Germinal center (tissue), 1 donor: ENCODE data around the gene TP53AIP1.

Experiments
- DNase-seq: peaks from one replicate; pipeline ENCODE4 v3.0.0; 2012; ENCODE audit warnings: mixed read lengths, low spot score

Gene TP53AIP1

DNA sequence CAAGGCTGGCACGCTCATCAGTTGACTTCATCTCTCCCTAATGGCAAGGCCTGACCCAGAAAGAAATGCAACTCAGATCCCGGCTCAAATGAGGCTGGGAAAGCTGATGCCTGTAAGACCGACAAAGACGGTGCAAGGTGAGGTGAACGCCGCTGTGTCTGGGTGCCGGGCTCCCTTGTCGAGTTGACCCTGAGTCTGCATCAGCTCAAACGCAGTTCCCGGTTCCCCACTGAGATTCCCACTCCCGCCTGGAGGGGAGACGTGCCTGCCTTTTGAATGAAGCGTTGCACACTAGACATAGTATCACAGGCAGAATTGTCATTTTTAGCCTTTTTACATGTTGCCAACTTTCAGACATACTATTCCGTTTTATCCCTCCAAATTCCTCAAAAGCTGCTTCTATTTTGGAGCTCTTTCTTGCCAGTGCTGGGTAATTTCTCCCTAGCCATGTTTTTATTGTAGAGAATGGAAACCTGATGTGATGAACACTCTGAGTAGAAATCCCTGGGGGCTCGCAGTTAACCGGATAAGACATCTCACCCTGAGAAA, 831 bp upstream of the TP53AIP1 start:
- no peak for DNase-seq

DNA sequence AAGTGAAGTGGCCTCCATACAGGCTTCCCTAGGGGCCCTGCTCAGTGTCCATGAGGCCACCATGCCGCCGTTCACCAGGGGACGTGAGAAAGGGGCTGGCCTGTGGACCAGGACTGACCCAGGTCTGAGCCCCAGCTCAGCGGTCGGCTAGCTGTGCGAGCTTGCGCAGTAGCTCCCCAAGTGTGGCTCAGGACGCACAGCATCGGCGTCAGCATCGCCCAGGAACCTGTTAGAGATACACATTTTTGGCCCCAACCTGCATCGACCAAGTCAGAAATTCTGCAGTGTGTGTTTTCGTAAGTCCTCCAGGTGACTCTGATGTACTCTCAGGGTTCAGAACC, 429 bp downstream of the TP53AIP1 start:
- DNase-seq, result no peak

DNA sequence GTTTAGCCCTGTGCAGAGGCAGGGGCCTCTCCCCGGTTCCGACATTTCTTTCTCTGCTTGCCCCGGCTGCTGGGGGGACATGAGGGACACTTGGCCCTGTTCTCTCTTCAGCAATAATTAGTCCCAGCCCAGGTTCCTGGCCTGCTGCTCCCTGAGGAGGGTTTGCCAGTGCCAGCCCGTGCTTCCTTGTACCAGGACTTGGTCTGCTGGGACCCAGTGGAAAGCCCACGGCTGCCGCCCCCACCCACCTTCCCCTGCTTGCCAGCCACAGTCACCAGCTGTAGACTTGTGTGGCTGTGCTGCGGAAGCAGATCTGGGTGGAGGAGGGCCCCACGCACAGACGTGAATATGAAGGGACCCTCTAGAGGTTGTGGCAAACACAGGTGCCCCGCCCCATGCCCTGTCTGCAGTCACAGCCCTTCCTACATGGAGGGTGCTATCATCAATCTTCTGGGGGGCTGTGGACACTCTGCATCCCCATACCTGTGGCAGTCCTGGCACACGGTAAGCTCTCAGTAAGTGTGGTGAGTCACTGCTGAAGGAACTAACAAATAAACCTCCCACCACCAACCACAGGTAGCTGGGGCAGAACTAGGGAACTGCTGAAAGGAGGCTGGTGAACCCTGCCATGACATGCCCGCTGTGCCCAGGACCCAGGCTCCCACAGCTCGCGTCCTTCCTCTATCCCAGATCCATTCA, 949 bp downstream of the TP53AIP1 start:
- no peak for DNase-seq

DNA sequence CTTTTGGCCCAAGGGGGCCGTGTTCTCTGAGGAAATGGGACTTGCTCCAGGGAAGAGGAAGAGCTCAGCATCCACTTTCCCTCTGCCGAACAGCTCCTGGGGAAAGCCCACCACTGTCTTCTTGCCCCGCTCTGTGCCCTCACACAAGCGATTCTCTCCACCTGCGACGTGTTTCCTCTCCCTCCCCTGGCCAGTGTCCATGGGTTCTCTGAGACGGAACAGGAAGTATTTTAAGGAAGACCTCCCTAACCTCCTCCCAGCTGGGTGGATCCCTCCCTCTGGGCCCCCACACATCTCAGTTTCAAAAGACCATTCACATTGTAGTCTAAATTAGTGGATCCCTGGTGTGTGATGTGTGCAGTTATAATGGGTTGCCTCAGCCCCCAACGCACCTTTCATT, 1.6 kb downstream of the TP53AIP1 start:
- DNase-seq, result no peak

DNA sequence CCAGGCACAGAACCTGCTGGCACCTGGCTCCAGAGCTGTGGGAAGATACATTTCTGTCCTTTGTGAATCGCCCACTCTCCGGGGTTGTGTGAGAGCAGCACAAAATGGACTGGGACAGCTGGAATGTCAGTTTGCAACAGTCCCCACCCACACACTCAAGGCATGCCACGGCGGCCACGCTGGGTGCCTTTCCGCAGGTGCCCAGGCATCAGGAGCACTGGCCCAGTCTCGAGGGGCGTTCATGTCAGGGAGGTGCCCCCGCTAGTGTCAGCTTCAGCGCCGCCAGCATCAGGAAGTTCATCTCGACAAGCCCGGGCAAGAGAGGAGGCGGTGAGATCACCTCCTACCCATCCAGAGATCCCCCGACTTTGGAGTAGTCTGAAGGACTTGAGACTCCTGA, 2.1 kb downstream of the TP53AIP1 start:
- no peak for DNase-seq

DNA sequence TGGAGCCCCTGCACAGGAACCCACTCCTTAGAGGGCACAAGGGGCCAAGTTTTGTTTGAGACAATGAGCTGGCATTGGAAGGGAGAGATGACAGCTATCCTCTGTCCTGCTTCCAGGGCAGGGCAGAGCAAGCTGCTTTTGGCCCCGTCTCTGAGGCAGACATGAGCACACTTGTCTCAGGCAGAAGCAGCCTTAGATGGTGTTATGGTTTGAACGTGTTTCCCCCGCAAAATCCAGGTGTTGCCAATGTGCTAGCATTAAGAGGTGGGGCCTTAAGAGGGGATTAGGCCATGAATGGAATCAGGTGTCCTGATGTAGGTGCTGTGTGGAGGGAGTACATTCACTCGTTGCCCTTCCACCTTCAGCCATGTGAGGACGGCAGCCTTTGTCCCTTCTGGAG, 2.5 kb downstream of the TP53AIP1 start:
- DNase-seq, result no peak

DNA sequence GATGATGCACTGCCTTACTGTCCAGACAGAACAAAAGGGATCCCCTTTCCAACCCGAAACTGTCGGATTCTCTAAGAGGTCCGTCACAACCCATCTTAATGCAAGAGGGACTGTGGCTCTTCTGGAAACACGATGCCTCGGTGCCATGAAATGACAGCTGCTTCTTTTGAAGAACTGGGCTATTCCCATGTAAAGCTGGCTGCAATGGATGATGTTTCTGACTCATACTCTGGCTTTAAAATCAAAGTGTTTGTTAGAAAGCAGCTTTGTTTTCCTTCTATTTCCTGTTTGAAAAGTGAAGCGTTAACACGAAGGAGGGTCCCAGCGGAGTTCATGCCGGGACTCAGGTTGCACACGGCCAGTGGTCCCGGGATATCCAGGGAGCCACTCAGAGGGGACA, 3.1 kb downstream of the TP53AIP1 start:
- no peak for DNase-seq

DNA sequence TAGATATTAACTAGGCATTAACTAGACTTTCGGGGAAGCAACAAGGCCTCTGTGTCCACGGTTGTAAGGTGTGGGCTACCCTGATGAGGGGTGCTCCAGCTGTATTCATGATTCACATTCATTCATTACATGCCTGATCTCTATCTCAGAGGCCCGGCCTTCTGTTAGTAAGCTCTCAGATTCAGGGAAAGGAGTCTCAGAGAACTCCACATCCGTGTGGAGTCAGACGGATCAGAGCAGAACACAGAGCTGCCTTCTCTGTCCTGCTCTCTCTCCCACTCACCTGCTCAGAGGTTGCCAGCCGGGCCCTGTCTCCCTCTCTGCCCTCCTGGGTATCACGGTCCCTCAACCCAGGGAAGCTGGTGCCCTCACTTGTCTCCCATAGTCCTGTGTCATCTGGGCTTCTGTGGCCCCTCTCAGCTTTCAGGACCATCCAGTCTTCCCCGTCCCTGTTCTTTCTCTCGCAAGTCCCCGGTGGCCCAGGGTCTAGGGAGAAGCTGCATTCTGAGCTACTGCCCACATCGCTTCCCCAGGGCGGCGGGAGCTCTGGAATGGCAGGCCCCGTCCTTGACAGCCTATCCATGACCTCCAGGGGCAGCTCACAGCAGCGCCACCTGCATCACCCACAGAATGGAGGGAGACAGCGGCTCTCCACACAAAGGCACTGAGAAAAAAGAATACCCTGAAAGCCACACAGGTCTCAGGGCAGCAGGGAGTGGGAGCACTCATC, 4.3 kb downstream of the TP53AIP1 start:
- DNase-seq, result no peak

DNA sequence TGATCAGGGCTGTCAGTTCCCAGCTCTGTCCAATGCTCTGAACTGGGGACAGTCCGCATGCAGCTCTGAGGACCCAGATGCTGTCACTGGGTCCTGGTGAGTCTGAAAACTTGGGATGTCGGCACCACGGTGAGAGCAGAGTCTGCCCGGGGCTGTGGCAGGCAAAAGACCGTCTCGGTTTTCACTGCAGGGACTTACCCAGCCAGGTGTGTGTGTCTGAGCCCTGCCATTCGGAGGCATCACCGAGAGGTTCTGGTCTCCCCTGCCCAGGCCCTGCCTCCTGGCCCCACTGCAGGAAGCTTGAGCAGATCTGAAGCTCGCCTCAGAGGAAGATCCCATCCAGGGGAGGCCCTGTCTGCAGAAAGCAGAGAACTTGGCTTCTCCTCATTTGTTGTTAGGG, 5.2 kb downstream of the TP53AIP1 start:
- DNase-seq, result no peak

DNA sequence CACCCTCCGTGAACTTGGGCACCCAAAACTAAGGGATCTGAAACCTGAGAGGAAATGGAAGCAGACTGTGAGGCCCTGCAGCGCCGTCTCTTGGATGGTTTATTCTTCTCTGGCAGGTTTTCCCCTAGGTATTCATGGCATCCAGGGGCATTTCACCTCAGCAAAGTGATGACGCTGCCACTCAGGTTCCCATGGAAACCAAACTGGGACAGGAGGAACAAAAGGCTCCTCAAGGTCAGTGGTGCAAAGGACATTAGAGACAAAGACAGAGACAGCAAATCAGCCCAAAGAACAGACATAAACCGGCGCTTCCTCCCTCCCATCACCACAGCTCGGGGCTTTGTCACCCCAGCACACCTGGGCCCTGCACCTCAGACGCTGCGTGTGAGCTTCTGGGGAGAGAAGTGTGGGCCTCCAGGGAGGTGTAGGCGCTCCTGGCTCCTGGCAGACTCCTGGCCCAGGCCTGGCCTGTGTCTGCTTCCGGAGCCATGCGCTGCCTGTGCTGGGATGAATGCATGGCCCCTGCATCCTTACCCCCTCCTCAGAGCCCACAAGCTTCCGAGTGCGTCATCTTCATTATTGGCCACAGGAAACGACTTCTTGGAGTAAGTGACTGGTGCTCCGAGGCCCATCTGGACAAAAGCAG, 5.9 kb downstream of the TP53AIP1 start:
- no peak for DNase-seq

DNA sequence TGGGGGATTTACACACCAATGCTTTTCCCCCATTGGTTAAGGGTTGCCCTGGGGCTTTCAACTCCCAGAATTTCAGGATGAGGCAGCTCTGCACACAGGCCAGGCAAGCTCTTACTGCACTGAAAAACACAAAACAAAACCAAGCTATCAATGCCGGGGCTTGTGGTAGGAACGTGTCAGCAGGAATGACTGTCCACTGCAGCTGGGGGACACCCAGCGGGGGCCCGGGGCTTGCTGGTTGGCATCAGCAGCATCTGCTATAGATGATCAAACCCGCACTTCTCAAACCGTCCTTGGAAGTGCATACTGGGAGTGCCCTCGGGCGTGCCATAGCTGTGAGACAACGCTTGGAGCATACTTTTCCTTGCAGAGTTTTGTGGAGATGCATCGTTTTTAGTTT, 7.7 kb downstream of the TP53AIP1 start:
- DNase-seq, result no peak

DNA sequence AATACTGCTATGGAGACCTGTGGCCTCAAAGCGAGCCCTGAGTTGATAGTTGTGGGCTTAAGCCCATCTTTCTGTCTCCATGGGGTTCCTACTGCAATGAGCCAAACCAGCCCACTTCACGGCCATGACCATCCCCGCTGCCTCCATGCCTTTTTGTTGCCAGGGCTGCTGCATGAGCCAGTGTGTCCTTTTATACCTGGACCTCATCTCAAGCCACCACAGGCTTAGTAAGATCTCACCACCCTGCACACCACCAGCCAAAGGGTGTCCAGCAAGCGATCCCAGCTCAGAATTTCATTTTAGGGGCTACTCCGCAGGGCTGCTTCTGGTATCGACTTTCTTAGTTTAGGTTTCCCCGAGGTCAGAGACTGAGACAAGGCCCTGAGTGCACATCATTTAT, 8.3 kb downstream of the TP53AIP1 start:
- DNase-seq, result no peak

DNA sequence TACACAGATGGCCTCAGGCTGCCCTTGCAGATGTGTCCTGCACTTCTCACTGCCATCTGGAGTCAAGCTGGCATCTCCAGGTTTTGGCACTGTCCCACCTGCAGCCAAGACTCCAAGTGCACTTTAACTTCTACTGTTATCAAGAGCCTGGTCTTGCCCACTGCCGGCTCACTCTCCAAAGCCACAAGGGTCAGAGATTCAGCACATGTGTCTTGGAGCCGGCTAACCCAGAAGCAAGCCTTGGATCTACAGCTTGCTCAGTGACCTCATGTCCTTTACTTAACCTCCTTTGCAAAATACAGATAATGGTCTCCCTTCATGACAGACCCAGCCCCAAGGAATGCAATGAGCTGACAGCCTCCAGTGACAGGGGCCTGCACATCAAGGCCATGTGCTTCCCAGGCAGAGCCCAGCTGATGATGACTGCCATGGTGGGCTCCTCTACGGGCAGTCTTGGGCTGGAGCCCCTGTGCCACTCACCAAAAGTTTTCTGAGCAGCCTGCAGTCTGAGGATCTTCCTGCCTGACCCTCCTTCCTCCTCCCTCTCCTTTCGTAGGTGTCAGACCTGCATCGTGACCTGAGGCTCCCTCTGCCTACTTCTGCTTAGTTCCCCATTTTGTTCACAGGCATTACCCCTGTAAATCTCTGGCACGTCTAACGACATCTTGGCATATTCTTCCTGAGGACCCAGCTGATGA, 9.0 kb downstream of the TP53AIP1 start:
- no peak for DNase-seq

DNA sequence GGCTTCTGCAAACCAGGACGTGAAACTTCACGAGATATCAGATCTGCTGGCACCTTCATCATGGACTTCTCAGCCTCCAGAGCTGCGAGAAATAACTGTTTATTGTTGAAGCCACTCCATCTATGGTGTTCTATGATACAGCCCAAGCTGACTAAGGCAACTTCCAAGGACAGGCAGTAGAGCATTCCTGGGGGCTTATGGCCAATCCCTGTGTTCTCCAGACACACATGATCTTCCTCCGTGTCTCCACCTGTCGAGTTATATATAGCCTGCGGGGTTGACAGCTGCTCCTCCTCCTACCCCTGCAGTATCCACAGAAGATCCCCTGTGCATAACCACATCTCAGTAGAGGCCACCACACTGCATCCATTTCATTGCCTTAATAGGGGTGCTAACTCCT, 11.0 kb downstream of the TP53AIP1 start:
- no peak for DNase-seq

DNA sequence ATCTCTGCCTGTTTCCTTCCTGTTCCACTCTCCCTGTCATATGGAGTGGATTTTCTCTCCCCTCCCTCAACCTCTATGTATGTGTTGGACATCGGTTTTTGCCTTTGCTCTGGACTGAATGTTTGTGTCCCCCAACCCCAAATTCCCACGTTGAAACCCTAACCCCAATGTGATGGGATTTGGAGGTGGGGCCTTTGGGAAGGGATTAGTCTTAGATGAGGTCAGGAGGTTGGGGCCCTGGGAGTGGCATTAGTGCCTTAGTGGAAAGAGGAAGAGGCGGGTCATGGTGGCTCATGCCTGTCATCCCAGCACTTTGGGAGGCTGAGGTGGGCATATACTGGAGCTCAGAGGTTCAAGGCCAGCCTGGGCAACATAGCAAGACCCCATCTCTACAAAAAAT, 11.6 kb downstream of the TP53AIP1 start:
- DNase-seq, result no peak

DNA sequence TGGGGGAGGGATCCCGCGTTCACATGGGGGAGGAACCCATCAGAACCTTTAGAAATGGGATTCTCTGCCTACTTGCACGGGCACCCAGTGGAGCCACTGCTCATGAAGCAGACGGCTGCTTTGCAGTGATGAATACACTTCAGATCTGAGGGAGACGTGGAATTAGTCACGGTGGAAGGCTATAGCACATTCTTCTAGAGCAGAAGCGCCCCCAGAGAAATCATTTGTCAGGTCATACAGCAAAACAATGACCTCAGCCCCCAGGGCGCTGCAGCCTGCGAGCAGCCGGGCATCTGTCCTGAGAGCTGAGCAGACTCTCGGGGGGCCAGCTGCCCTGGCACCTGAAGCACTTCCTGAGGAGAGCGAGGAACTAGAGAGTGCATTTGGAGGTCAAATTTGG, 12.7 kb downstream of the TP53AIP1 start:
- no peak for DNase-seq

DNA sequence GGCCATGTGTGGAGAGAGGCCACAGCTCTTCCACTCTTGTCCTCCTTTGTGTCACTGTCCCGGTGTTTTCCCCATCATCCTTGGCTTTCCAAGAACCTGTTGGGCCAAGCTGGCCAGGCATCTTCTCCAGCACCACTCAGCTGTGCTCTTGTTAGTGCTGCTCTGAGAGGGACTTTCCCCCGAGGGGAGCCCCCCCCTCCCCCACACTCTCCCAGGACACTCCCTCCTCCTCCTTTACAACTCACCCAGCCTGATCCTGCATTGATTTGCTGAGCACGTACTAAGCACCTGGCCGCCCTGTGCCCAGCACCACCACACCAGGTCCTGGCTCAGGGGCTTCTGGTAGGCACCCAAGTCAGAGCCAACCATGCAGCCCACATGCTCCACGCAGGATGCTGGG, 13.2 kb downstream of the TP53AIP1 start:
- DNase-seq, result no peak

DNA sequence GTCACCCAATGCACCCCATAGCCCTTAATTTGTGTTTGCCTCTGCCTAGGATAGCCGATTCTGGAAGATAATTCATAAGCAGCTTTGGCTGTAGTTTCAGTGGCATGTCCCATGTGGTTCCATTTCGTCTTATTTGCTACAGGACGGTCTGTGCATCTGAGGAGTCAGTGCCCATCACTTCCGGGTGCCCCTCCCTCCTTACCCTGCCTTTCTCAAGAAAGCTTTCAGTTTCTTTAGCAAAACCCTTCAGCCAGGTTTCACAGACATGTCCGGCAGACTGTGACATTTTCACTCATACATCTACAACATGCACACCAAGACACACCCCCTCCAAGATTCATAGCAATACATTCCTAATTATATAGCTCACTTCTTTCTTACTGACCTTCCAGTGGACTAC, 14.3 kb downstream of the TP53AIP1 start:
- DNase-seq, result no peak

DNA sequence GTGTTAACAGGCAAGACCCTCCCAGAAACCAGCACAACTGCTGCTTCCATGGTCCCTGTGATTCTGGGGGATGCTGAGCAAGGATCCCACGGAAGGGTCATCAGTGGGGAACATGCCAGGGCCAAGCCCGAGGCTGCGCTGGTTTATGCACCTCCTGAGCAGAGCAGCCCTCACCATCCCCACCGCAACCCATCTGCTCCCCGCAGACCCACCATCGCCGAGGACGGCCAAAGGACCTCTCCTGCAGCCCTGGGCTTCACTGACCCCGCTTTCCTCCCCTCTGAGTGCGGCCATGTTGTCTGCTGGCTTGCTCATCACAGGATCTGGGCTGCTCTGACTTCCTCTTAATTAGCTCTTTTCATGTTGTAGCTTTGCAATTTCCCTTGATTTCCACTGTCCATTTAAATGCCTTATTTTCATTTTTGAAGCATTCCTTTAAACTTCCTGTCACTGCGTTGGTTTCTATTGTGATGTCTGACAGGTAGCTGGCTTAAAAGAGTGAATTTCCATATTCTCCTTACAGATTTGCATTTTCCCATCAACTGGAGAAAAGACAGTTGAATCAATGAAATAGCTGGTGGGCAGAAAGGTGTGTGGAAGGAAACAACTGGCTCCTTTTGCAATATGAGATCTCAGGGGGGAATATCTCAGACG, 14.9 kb downstream of the TP53AIP1 start:
- no peak for DNase-seq

DNA sequence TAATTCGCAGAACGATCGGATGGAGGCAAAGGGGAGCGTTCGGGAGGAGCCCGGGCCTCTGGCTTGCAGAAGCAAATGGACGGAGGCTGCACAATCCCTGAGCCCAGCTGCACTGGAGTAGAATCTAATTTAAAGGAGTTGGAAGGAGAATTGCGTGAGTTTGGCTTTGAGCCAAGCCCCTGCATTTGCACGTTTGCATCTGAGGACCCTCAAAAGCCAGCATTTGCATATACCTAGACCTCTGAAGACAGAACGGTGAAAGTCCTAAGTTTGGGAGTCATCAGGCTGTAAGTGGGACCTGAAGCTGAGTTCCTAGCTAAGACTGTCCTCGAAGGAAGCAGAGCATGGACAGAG, 15.6 kb downstream of the TP53AIP1 start:
- no peak for DNase-seq

DNA sequence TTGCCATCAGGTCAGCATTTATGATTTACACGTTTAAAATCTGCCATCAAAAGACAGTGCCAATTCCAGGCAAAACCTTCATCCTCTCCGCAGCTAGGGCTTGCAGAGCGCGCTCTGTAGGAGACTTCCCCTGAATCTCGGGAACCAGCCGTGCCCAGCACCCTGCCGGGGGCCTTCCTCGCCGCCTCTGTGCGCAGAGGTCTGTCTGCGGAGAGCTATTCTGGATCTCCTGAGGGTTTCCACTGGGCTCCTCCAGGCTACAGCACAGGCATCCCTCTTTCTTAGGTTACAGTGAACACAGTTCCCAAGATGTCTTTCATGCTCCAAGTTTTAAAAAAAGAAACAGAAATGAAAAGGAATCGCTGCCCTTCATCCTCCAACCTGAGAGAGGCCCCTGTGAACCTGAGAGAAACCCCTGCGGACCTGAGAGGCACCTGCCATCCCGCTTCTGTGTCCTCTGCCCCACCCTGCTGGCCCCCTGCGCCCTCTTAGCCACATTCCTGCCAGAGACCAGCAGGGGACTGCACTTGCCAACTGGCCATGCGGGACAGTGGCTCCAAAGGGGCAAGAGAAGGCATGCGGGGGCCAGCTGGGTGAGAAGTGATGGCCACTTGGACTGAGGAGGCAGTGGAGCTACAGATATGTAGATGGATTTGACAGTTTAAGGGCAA, 16.1 kb downstream of the TP53AIP1 start:
- DNase-seq, result no peak

DNA sequence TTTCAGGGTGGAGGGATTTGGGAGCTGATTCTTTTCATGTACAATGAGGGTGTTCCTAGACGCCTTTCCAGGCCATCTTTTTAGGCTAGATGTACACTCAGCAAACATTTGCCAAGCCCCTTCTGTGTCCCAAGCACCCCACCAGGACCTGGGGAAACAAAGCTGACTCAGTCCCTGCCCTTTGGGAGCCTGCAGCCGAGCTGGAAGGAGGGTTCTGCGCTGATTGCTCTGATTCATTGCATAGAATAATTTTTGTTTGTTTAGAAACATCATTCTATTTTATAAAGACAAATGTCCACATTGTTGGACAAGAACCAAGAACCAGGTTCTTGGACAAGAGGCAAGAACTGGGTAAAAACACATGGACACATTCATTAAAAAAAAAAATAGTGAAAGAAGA, 16.7 kb downstream of the TP53AIP1 start:
- no peak for DNase-seq
